ENCODE data around the gene CXCL9. TPM values are rescaled to one million over a fixed set of nuclear protein-coding genes. Genes with fewer than 3 reads are reported as not detected.

CXCL9 gene
- total and polyA plus RNA-seq, 10 donors = 3.4 to 25.5 (median 16.3) TPM

DNA sequence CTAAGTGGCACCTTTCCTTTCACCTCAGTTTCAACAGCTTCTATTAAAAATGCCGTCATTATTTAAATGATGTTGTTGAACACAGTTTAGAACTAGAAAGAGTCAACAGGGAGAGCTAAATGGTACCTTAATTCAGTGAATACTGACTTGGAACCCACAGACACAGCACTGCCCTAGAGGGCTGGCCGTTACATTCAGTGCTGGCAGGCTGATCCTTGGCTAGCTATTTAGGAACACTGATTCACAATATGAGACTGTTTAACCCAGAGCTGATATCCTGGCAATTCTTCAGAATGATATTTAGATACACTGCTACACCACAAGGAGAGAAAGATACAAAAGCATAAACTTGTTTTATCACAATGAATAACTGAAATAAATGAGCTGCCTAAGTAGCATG, 53.8 kb downstream of the CXCL9 start:
- TF ChIP-seq POLR2AphosphoS5 (IDR thresholded peaks at IDR 0.05) (no peak), POLR2A (IDR thresholded peaks at IDR 0.05) (no peak)
- TF ChIP-seq, protein P1, sequence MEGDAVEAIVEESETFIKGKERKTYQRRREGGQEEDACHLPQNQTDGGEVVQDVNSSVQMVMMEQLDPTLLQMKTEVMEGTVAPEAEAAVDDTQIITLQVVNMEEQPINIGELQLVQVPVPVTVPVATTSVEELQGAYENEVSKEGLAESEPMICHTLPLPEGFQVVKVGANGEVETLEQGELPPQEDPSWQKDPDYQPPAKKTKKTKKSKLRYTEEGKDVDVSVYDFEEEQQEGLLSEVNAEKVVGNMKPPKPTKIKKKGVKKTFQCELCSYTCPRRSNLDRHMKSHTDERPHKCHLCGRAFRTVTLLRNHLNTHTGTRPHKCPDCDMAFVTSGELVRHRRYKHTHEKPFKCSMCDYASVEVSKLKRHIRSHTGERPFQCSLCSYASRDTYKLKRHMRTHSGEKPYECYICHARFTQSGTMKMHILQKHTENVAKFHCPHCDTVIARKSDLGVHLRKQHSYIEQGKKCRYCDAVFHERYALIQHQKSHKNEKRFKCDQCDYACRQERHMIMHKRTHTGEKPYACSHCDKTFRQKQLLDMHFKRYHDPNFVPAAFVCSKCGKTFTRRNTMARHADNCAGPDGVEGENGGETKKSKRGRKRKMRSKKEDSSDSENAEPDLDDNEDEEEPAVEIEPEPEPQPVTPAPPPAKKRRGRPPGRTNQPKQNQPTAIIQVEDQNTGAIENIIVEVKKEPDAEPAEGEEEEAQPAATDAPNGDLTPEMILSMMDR (IDR thresholded peaks at IDR 0.05 in 8 of 11, conservative IDR thresholded peaks at IDR 0.05 in 3 of 11) = no peak
- H3K27ac ChIP-seq = peak overlapping the region in 1 of 8 donors; percentile 6
- intact Hi-C loops (cut with DNase I; ENCODE audit: low total_unique reads) = no loop called here
- H3K9me3 ChIP-seq = no peaks in the 10 kb centered on the region
- H3K36me3 ChIP-seq = peaks cover 8 to 100% (median 85%) of the 10 kb centered on the region in 6 donors
- DNase-seq = no peak
- peaks cover 0 to 13% (median 0%) of the 10 kb centered on the region in 6 donors for H3K4me1 ChIP-seq
- 56 to 90% (median 85%) methylated on average over 2 of the region's 2 CpGs for WGBS, 5 donors
- H3K4me3 ChIP-seq = no peak overlapping the region
- no peaks in the 10 kb centered on the region for H3K27me3 ChIP-seq (replicated peaks in 1 of 7)

Other genes with a start within 250 kb of the CXCL9 start
- gene PPEF2, start 105.1 kb downstream of the CXCL9 start, total RNA-seq = 1 to 10 TPM in 1 of 7 donors, under 1 TPM in 5, not detected in 1; 0.07 to 3.4 (median 0.41) TPM
- gene PPEF2, start 105.1 kb downstream of the CXCL9 start, polyA plus RNA-seq = under 1 TPM in 2 of 3 donors, not detected in 1; 0.06 to 0.07 TPM
- gene NAAA, start 66.5 kb downstream of the CXCL9 start, total RNA-seq = 100 to 1,000 TPM in 5 of 7 donors, 10 to 100 TPM in 2; 77.3 to 214 (median 142) TPM
- gene NAAA, start 66.5 kb downstream of the CXCL9 start, polyA plus RNA-seq = 10 to 100 TPM; 18.3 to 32.1 (median 27.4) TPM
- 10 to 100 TPM; 30.5 to 42.8 (median 37.3) TPM for gene SDAD1, start 16.6 kb downstream of the CXCL9 start, total RNA-seq
- gene SDAD1, start 16.6 kb downstream of the CXCL9 start, polyA plus RNA-seq = 10 to 100 TPM; 12.9 to 18.8 (median 16.5) TPM
- 10 to 100 TPM in 2 of 7 donors, 1 to 10 TPM in 5; 1.4 to 21.7 (median 7.1) TPM for gene CXCL10, start 16.0 kb upstream of the CXCL9 start, total RNA-seq
- 10 to 100 TPM in 2 of 3 donors, 1 to 10 TPM in 1; 6.5 to 23.1 (median 12.5) TPM for gene CXCL10, start 16.0 kb upstream of the CXCL9 start, polyA plus RNA-seq
- gene CXCL11, start 28.6 kb upstream of the CXCL9 start, total RNA-seq = 1 to 10 TPM; 1.1 to 3.0 (median 2.2) TPM
- 1 to 10 TPM in 2 of 3 donors, under 1 TPM in 1; 0.96 to 5.4 (median 2.2) TPM for gene CXCL11, start 28.6 kb upstream of the CXCL9 start, polyA plus RNA-seq
- 1 to 10 TPM; 1.1 to 5.7 (median 3.4) TPM for gene ART3, start 67.2 kb upstream of the CXCL9 start, total RNA-seq
- 1 to 10 TPM in 2 of 3 donors, under 1 TPM in 1; 0.91 to 3.1 (median 1.4) TPM for gene ART3, start 67.2 kb upstream of the CXCL9 start, polyA plus RNA-seq
- gene NUP54, start 140.9 kb upstream of the CXCL9 start, total RNA-seq = 10 to 100 TPM; 26.2 to 43.2 (median 34.5) TPM
- 10 to 100 TPM; 22.8 to 28.9 (median 28.8) TPM for gene NUP54, start 140.9 kb upstream of the CXCL9 start, polyA plus RNA-seq
- 100 to 1,000 TPM; 107 to 201 (median 156) TPM for gene SCARB2, start 206.3 kb upstream of the CXCL9 start, total RNA-seq
- 10 to 100 TPM; 27.2 to 32.0 (median 28.8) TPM for gene SCARB2, start 206.3 kb upstream of the CXCL9 start, polyA plus RNA-seq
- 1 to 10 TPM in 6 of 7 donors, under 1 TPM in 1; 0.66 to 6.2 (median 2.4) TPM for gene FAM47E, start 244.2 kb upstream of the CXCL9 start, total RNA-seq
- gene FAM47E, start 244.2 kb upstream of the CXCL9 start, polyA plus RNA-seq = 1 to 10 TPM; 1.0 to 1.4 (median 1.3) TPM